Measurements from ENCODE around the gene TMEM184A. TPM values are rescaled to one million over a fixed set of nuclear protein-coding genes. Genes with fewer than 3 reads are reported as not detected.

TMEM184A gene
- total RNA-seq, 3 donors from 2014 or later = 0.11 to 0.19 (median 0.15) TPM

GRCh38 chr7:1593904-1594421, 38.0 kb upstream of the TMEM184A start:
- Mint-ChIP-seq H3K36me3 (ENCODE audit: insufficient read depth) (no peaks in the 10 kb centered on the region), H3K9me3 (no peaks in the 10 kb centered on the region), H3K4me1 (ENCODE audit: low read depth) (peaks cover 18% of the 10 kb centered on the region), H3K4me3 (no peak overlapping the region), H3K27me3 (ENCODE audit: low read depth) (peaks cover 34% of the 10 kb centered on the region)
- no peak for DNase-seq
- no peak for ATAC-seq

GRCh38 chr7:1593091-1593866, 37.3 kb upstream of the TMEM184A start:
- DNase-seq (no peak), ATAC-seq (peak in 1 of 2 donors; percentile 46)
- H3K4me1 Mint-ChIP-seq (ENCODE audit: low read depth) = peaks cover 18% of the 10 kb centered on the region
- peak overlapping the region; percentile 3 for H3K4me3 Mint-ChIP-seq
- H3K36me3 Mint-ChIP-seq (ENCODE audit: insufficient read depth) = no peaks in the 10 kb centered on the region
- no peaks in the 10 kb centered on the region for H3K9me3 Mint-ChIP-seq
- peaks cover 34% of the 10 kb centered on the region for H3K27me3 Mint-ChIP-seq (ENCODE audit: low read depth)

GRCh38 chr7:1592299-1592871, 36.4 kb upstream of the TMEM184A start:
- peak; percentile 23 to 24 for ATAC-seq
- Mint-ChIP-seq H3K27me3 (ENCODE audit: low read depth) (peaks cover 34% of the 10 kb centered on the region), H3K4me3 (peak overlapping the region; percentile 8)

GRCh38 chr7:1591876-1592275, 35.9 kb upstream of the TMEM184A start:
- H3K4me1 Mint-ChIP-seq (ENCODE audit: low read depth) = peaks cover 18% of the 10 kb centered on the region
- ATAC-seq (peak; percentile 60 to 69), DNase-seq (no peak)
- H3K4me3 Mint-ChIP-seq = peak overlapping the region; percentile 8
- no peaks in the 10 kb centered on the region for H3K36me3 Mint-ChIP-seq (ENCODE audit: insufficient read depth)
- H3K9me3 Mint-ChIP-seq = no peaks in the 10 kb centered on the region
- H3K27me3 Mint-ChIP-seq (ENCODE audit: low read depth) = peaks cover 34% of the 10 kb centered on the region

More at GRCh38 chr7:1592299-1592871, 36.4 kb upstream of the TMEM184A start:
- no peak for DNase-seq
- no peaks in the 10 kb centered on the region for H3K36me3 Mint-ChIP-seq (ENCODE audit: insufficient read depth)
- H3K4me1 Mint-ChIP-seq (ENCODE audit: low read depth) = peaks cover 18% of the 10 kb centered on the region
- H3K9me3 Mint-ChIP-seq = no peaks in the 10 kb centered on the region

- peaks cover 18% of the 10 kb centered on the region for H3K4me1 Mint-ChIP-seq (ENCODE audit: low read depth)
- no peak overlapping the region for H3K4me3 Mint-ChIP-seq
- no peaks in the 10 kb centered on the region for H3K36me3 Mint-ChIP-seq (ENCODE audit: insufficient read depth)
- peaks cover 31% of the 10 kb centered on the region for H3K27me3 Mint-ChIP-seq (ENCODE audit: low read depth)
- DNase-seq (no peak), ATAC-seq (no peak)
- H3K9me3 Mint-ChIP-seq = no peaks in the 10 kb centered on the region
These were observed 35.4 kb upstream of the TMEM184A start for GRCh38 chr7:1591396-1591795.

GRCh38 chr7:1590887-1591286, 34.9 kb upstream of the TMEM184A start:
- Mint-ChIP-seq H3K4me1 (ENCODE audit: low read depth) (peaks cover 18% of the 10 kb centered on the region), H3K9me3 (no peaks in the 10 kb centered on the region), H3K4me3 (no peak overlapping the region), H3K36me3 (ENCODE audit: insufficient read depth) (no peaks in the 10 kb centered on the region), H3K27me3 (ENCODE audit: low read depth) (peaks cover 29% of the 10 kb centered on the region)
- no peak for DNase-seq
- no peak for ATAC-seq

GRCh38 chr7:1590476-1590875, 34.5 kb upstream of the TMEM184A start:
- Mint-ChIP-seq H3K9me3 (no peaks in the 10 kb centered on the region), H3K27me3 (ENCODE audit: low read depth) (peaks cover 28% of the 10 kb centered on the region), H3K36me3 (ENCODE audit: insufficient read depth) (no peaks in the 10 kb centered on the region), H3K4me1 (ENCODE audit: low read depth) (peaks cover 18% of the 10 kb centered on the region), H3K4me3 (no peak overlapping the region)
- DNase-seq (no peak), ATAC-seq (no peak)

GRCh38 chr7:1588978-1589377, 33.0 kb upstream of the TMEM184A start:
- Mint-ChIP-seq H3K4me3 (no peak overlapping the region), H3K27me3 (ENCODE audit: low read depth) (peaks cover 24% of the 10 kb centered on the region), H3K4me1 (ENCODE audit: low read depth) (peaks cover 18% of the 10 kb centered on the region), H3K9me3 (no peaks in the 10 kb centered on the region), H3K36me3 (ENCODE audit: insufficient read depth) (no peaks in the 10 kb centered on the region)
- no peak for DNase-seq
- ATAC-seq = no peak

GRCh38 chr7:1587738-1588137, 31.7 kb upstream of the TMEM184A start:
- Mint-ChIP-seq H3K9me3 (no peaks in the 10 kb centered on the region), H3K4me3 (no peak overlapping the region), H3K36me3 (ENCODE audit: insufficient read depth) (no peaks in the 10 kb centered on the region), H3K4me1 (ENCODE audit: low read depth) (peaks cover 12% of the 10 kb centered on the region), H3K27me3 (ENCODE audit: low read depth) (peaks cover 17% of the 10 kb centered on the region)
- ATAC-seq (no peak), DNase-seq (no peak)

GRCh38 chr7:1586827-1587705, 31.1 kb upstream of the TMEM184A start:
- H3K9me3 Mint-ChIP-seq = no peaks in the 10 kb centered on the region
- DNase-seq (no peak), ATAC-seq (no peak)
- H3K36me3 Mint-ChIP-seq (ENCODE audit: insufficient read depth) = no peaks in the 10 kb centered on the region
- no peak overlapping the region for H3K4me3 Mint-ChIP-seq
- H3K27me3 Mint-ChIP-seq (ENCODE audit: low read depth) = peaks cover 12% of the 10 kb centered on the region
- H3K4me1 Mint-ChIP-seq (ENCODE audit: low read depth) = peaks cover 6% of the 10 kb centered on the region

GRCh38 chr7:1586126-1586826, 30.3 kb upstream of the TMEM184A start:
- H3K4me3 Mint-ChIP-seq = no peak overlapping the region
- H3K36me3 Mint-ChIP-seq (ENCODE audit: insufficient read depth) = no peaks in the 10 kb centered on the region
- H3K27me3 Mint-ChIP-seq (ENCODE audit: low read depth) = peaks cover 7% of the 10 kb centered on the region
- DNase-seq (no peak), ATAC-seq (no peak)
- H3K4me1 Mint-ChIP-seq (ENCODE audit: low read depth) = peaks cover 2% of the 10 kb centered on the region
- no peaks in the 10 kb centered on the region for H3K9me3 Mint-ChIP-seq

- DNase-seq (no peak), ATAC-seq (no peak)
- H3K36me3 Mint-ChIP-seq (ENCODE audit: insufficient read depth) = no peaks in the 10 kb centered on the region
- H3K9me3 Mint-ChIP-seq = no peaks in the 10 kb centered on the region
- no peak overlapping the region for H3K4me3 Mint-ChIP-seq
- H3K27me3 Mint-ChIP-seq (ENCODE audit: low read depth) = peaks cover under 1% of the 10 kb centered on the region
- no peaks in the 10 kb centered on the region for H3K4me1 Mint-ChIP-seq (ENCODE audit: low read depth)
These were observed 29.4 kb upstream of the TMEM184A start for GRCh38 chr7:1585142-1585981.

GRCh38 chr7:1584700-1585099, 28.7 kb upstream of the TMEM184A start:
- no peaks in the 10 kb centered on the region for H3K27me3 Mint-ChIP-seq (ENCODE audit: low read depth)
- no peak for DNase-seq
- H3K36me3 Mint-ChIP-seq (ENCODE audit: insufficient read depth) = no peaks in the 10 kb centered on the region

More at GRCh38 chr7:1584700-1585099, 28.7 kb upstream of the TMEM184A start:
- Mint-ChIP-seq H3K4me1 (ENCODE audit: low read depth) (peaks cover 5% of the 10 kb centered on the region), H3K4me3 (no peak overlapping the region), H3K9me3 (no peaks in the 10 kb centered on the region)
- ATAC-seq = no peak

All from activated T-cell treated with anti-CD3 and anti-CD28 coated beads, Interleukin-2, amount 50 U/mL, for 4 hours (primary cell).